HepG2 (cell line): ENCODE data around the gene MAN1A1.

Source experiments
- POLR2A ChIP-seq, 2 experiments: IDR thresholded peaks; 2 replicates each; pipeline ENCODE4 v1.6.1; 2011; ENCODE audit warnings: low read depth in 2 of 2, low read length in 2 of 2, mild to moderate bottlenecking in 1 of 2, moderate library complexity in 1 of 2; ENCODE audit not compliant: insufficient read depth in 1 of 2
- STAT5B ChIP-seq: sonication (generic); formaldehyde crosslinking; IDR thresholded peaks from 2 replicates; pipeline ENCODE4 v1.4.0; 2020; ENCODE audit warnings: missing genetic modification reagents

- TF ChIP-seq POLR2A (IDR thresholded peaks at IDR 0.05; ENCODE audit: insufficient read depth in 1 of 2, low read depth in 2 of 2, low read length in 2 of 2) (no peak), STAT5B (CRISPR knock-in tag) (no peak)
These were observed 162.0 kb downstream of the MAN1A1 start for GRCh38 chr6:119187596-119187995.
